ENCODE data around the gene GLI3. TPM values are rescaled to one million over a fixed set of nuclear protein-coding genes. Genes with fewer than 3 reads are reported as not detected.

Gene GLI3
- total RNA-seq, 1 experiment from 2014 or later = 46.2 TPM

DNA sequence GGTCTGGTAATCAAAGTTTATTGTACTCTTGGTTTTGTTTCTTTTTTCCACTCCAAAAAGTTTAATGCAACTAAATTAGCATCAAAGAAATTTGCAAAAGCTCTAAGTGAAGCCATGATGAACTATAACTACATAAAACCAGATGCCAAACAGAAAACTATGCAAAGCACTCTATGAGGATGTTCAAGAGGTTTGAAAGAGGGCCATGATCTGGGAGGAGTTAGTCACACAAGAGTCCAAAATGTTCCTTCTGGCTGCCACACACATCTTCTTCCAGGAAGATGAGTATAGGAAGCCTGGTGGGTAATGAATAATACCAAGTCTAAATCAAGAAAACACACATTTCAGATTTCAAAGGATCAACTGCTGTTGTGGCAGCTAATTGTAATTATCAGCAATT lies 28.4 kb downstream of the GLI3 start (continued):
- TF ChIP-seq, protein P1, sequence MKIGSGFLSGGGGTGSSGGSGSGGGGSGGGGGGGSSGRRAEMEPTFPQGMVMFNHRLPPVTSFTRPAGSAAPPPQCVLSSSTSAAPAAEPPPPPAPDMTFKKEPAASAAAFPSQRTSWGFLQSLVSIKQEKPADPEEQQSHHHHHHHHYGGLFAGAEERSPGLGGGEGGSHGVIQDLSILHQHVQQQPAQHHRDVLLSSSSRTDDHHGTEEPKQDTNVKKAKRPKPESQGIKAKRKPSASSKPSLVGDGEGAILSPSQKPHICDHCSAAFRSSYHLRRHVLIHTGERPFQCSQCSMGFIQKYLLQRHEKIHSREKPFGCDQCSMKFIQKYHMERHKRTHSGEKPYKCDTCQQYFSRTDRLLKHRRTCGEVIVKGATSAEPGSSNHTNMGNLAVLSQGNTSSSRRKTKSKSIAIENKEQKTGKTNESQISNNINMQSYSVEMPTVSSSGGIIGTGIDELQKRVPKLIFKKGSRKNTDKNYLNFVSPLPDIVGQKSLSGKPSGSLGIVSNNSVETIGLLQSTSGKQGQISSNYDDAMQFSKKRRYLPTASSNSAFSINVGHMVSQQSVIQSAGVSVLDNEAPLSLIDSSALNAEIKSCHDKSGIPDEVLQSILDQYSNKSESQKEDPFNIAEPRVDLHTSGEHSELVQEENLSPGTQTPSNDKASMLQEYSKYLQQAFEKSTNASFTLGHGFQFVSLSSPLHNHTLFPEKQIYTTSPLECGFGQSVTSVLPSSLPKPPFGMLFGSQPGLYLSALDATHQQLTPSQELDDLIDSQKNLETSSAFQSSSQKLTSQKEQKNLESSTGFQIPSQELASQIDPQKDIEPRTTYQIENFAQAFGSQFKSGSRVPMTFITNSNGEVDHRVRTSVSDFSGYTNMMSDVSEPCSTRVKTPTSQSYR (CRISPR knock-in tag; IDR thresholded peaks at IDR 0.05) = no peak
- TF ChIP-seq, protein P2, sequence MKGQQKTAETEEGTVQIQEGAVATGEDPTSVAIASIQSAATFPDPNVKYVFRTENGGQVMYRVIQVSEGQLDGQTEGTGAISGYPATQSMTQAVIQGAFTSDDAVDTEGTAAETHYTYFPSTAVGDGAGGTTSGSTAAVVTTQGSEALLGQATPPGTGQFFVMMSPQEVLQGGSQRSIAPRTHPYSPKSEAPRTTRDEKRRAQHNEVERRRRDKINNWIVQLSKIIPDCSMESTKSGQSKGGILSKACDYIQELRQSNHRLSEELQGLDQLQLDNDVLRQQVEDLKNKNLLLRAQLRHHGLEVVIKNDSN (CRISPR knock-in tag; IDR thresholded peaks at IDR 0.05) = no peak
- TF ChIP-seq, protein P3, sequence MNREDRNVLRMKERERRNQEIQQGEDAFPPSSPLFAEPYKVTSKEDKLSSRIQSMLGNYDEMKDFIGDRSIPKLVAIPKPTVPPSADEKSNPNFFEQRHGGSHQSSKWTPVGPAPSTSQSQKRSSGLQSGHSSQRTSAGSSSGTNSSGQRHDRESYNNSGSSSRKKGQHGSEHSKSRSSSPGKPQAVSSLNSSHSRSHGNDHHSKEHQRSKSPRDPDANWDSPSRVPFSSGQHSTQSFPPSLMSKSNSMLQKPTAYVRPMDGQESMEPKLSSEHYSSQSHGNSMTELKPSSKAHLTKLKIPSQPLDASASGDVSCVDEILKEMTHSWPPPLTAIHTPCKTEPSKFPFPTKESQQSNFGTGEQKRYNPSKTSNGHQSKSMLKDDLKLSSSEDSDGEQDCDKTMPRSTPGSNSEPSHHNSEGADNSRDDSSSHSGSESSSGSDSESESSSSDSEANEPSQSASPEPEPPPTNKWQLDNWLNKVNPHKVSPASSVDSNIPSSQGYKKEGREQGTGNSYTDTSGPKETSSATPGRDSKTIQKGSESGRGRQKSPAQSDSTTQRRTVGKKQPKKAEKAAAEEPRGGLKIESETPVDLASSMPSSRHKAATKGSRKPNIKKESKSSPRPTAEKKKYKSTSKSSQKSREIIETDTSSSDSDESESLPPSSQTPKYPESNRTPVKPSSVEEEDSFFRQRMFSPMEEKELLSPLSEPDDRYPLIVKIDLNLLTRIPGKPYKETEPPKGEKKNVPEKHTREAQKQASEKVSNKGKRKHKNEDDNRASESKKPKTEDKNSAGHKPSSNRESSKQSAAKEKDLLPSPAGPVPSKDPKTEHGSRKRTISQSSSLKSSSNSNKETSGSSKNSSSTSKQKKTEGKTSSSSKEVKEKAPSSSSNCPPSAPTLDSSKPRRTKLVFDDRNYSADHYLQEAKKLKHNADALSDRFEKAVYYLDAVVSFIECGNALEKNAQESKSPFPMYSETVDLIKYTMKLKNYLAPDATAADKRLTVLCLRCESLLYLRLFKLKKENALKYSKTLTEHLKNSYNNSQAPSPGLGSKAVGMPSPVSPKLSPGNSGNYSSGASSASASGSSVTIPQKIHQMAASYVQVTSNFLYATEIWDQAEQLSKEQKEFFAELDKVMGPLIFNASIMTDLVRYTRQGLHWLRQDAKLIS (CRISPR knock-in tag; IDR thresholded peaks at IDR 0.05; ENCODE audit: borderline replicate concordance) = no peak
- TF ChIP-seq ZBTB21 (CRISPR knock-in tag; IDR thresholded peaks at IDR 0.05; ENCODE audit: borderline replicate concordance) = no peak
- no peak for TF ChIP-seq SMAD3 (CRISPR knock-in tag; IDR thresholded peaks at IDR 0.05; ENCODE audit: borderline replicate concordance)
- TF ChIP-seq IRF2 (CRISPR knock-in tag; IDR thresholded peaks at IDR 0.05; ENCODE audit: borderline replicate concordance, low read depth) = no peak
- no peak for TF ChIP-seq RORB (CRISPR knock-in tag; IDR thresholded peaks at IDR 0.05)

DNA sequence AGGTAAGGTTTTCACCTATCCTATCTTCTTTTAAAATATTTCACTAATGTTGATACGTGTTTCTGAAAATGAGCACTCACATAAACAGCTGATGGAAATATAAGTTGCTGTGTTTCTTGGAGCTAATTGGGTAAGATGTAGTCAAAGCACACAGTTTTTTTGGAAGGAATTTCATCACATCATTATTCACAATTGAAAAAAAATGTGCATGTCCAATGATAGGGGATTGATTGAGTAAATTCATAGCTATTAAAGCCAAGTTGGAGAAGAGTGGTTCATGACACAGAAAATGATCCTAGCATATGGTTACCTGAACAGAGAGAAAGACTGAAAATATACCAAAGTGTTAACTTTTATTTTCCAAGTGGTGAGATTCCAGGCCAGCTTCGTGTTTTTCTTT lies 29.6 kb downstream of the GLI3 start:
- TF ChIP-seq, protein P4, sequence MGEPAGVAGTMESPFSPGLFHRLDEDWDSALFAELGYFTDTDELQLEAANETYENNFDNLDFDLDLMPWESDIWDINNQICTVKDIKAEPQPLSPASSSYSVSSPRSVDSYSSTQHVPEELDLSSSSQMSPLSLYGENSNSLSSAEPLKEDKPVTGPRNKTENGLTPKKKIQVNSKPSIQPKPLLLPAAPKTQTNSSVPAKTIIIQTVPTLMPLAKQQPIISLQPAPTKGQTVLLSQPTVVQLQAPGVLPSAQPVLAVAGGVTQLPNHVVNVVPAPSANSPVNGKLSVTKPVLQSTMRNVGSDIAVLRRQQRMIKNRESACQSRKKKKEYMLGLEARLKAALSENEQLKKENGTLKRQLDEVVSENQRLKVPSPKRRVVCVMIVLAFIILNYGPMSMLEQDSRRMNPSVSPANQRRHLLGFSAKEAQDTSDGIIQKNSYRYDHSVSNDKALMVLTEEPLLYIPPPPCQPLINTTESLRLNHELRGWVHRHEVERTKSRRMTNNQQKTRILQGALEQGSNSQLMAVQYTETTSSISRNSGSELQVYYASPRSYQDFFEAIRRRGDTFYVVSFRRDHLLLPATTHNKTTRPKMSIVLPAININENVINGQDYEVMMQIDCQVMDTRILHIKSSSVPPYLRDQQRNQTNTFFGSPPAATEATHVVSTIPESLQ (CRISPR knock-in tag; IDR thresholded peaks at IDR 0.05) = no peak
- no peak for TF ChIP-seq ZNF423 (CRISPR knock-in tag; IDR thresholded peaks at IDR 0.05)
- TF ChIP-seq MXD4 (CRISPR knock-in tag; IDR thresholded peaks at IDR 0.05; ENCODE audit: borderline replicate concordance) = no peak
- POLR2A ChIA-PET = no interaction called here

DNA sequence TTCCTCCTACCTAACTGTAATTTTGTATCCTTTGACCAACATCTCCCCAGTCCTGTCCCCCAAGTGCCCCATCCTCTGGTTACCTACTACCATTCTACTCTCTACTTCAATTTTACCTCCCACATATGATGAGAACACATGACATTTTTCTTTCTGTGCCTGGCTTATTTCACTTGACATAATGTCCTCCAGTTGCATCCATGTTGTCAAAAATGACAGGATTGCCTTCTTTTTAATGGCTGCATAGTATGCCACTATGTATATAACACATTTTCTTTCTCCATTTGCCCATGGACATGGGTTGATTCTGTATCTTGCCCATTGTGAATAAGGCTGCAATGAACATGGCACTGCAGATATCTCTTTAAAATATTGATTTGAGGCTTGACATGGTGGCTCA lies 33.7 kb downstream of the GLI3 start:
- H3K4me1 Mint-ChIP-seq = peaks cover 11% of the 10 kb centered on the region
- DNase-seq (ENCODE audit: low spot score) (no peak), ATAC-seq (no peak)
- H3K27ac Mint-ChIP-seq = no peak overlapping the region; the same call in 1 of the 2 replicates
- H3K27me3 Mint-ChIP-seq (ENCODE audit: low read depth) = no peaks in the 10 kb centered on the region
- CTCF ChIA-PET = no interaction called here
- peaks cover 5% of the 10 kb centered on the region; the same call in 1 of the 2 replicates for H3K9me3 Mint-ChIP-seq
- H3K36me3 Mint-ChIP-seq = peaks cover 5% of the 10 kb centered on the region; the same call in 1 of the 2 replicates
- no peak overlapping the region for H3K4me3 Mint-ChIP-seq
- POLR2A ChIA-PET = interaction anchor here (0.5 kb wide), 1 partner anchor 1963 kb away, joined by 3 read pairs; no protein-coding TSS in a partner anchor
- TF ChIP-seq, protein P5, sequence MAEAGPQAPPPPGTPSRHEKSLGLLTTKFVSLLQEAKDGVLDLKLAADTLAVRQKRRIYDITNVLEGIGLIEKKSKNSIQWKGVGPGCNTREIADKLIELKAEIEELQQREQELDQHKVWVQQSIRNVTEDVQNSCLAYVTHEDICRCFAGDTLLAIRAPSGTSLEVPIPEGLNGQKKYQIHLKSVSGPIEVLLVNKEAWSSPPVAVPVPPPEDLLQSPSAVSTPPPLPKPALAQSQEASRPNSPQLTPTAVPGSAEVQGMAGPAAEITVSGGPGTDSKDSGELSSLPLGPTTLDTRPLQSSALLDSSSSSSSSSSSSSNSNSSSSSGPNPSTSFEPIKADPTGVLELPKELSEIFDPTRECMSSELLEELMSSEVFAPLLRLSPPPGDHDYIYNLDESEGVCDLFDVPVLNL (CRISPR knock-in tag; IDR thresholded peaks at IDR 0.05; ENCODE audit: borderline replicate concordance, low read depth) = no peak
- TF ChIP-seq, protein P6, sequence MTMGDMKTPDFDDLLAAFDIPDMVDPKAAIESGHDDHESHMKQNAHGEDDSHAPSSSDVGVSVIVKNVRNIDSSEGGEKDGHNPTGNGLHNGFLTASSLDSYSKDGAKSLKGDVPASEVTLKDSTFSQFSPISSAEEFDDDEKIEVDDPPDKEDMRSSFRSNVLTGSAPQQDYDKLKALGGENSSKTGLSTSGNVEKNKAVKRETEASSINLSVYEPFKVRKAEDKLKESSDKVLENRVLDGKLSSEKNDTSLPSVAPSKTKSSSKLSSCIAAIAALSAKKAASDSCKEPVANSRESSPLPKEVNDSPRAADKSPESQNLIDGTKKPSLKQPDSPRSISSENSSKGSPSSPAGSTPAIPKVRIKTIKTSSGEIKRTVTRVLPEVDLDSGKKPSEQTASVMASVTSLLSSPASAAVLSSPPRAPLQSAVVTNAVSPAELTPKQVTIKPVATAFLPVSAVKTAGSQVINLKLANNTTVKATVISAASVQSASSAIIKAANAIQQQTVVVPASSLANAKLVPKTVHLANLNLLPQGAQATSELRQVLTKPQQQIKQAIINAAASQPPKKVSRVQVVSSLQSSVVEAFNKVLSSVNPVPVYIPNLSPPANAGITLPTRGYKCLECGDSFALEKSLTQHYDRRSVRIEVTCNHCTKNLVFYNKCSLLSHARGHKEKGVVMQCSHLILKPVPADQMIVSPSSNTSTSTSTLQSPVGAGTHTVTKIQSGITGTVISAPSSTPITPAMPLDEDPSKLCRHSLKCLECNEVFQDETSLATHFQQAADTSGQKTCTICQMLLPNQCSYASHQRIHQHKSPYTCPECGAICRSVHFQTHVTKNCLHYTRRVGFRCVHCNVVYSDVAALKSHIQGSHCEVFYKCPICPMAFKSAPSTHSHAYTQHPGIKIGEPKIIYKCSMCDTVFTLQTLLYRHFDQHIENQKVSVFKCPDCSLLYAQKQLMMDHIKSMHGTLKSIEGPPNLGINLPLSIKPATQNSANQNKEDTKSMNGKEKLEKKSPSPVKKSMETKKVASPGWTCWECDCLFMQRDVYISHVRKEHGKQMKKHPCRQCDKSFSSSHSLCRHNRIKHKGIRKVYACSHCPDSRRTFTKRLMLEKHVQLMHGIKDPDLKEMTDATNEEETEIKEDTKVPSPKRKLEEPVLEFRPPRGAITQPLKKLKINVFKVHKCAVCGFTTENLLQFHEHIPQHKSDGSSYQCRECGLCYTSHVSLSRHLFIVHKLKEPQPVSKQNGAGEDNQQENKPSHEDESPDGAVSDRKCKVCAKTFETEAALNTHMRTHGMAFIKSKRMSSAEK (CRISPR knock-in tag; IDR thresholded peaks at IDR 0.05; ENCODE audit: borderline replicate concordance) = no peak
- TF ChIP-seq, protein P7, sequence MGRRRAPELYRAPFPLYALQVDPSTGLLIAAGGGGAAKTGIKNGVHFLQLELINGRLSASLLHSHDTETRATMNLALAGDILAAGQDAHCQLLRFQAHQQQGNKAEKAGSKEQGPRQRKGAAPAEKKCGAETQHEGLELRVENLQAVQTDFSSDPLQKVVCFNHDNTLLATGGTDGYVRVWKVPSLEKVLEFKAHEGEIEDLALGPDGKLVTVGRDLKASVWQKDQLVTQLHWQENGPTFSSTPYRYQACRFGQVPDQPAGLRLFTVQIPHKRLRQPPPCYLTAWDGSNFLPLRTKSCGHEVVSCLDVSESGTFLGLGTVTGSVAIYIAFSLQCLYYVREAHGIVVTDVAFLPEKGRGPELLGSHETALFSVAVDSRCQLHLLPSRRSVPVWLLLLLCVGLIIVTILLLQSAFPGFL (CRISPR knock-in tag; IDR thresholded peaks at IDR 0.05; ENCODE audit: borderline replicate concordance) = no peak

More for the DNA sequence above, 29.6 kb downstream of the GLI3 start:
- peaks cover 34% of the 10 kb centered on the region for H3K4me1 Mint-ChIP-seq
- H3K27ac Mint-ChIP-seq = peak overlapping the region; percentile 34; the same call in 1 of the 2 replicates
- no peaks in the 10 kb centered on the region for H3K27me3 Mint-ChIP-seq (ENCODE audit: low read depth)
- H3K9me3 Mint-ChIP-seq = peaks cover 5% of the 10 kb centered on the region; the same call in 1 of the 2 replicates
- H3K4me3 Mint-ChIP-seq = no peak overlapping the region
- CTCF ChIA-PET = interaction anchor here (1.0 kb wide), 1 partner anchor 530 kb away, joined by 3 read pairs; no protein-coding TSS in a partner anchor
- peaks cover 5% of the 10 kb centered on the region; the same call in 1 of the 2 replicates for H3K36me3 Mint-ChIP-seq
- ATAC-seq = no peak
- no peak for DNase-seq (ENCODE audit: low spot score)

All from WTC11 (cell line).